ENCODE results near the gene PCMT1.
"Not testable (repeated sequence)": the region's sequence is repeated elsewhere in the genome, so short reads cannot be mapped to it uniquely, and the experiment has no call there.

Gene PCMT1

GRCh38 chr6:149813351-149813750 lies 63.8 kb downstream of the PCMT1 start:
- DNase-seq (ENCODE audit: low read depth in 2 of 3, low spot score in 2 of 3): no peak

- DNase-seq (ENCODE audit: low read depth in 2 of 3, low spot score in 2 of 3): no peak
Observed at GRCh38 chr6:149815788-149816187, 66.2 kb downstream of the PCMT1 start.

- DNase-seq (ENCODE audit: low read depth in 2 of 3, low spot score in 2 of 3): no peak
Observed at GRCh38 chr6:149820506-149820905, 71.0 kb downstream of the PCMT1 start.

- DNase-seq (ENCODE audit: low read depth in 2 of 3, low spot score in 2 of 3): no peak
Observed at GRCh38 chr6:149821492-149821891, 72.0 kb downstream of the PCMT1 start.

- DNase-seq (ENCODE audit: low read depth in 2 of 3, low spot score in 2 of 3): no peak
Observed at GRCh38 chr6:149823013-149823412, 73.5 kb downstream of the PCMT1 start.

- DNase-seq (ENCODE audit: low read depth in 2 of 3, low spot score in 2 of 3): no peak
Observed at GRCh38 chr6:149825292-149825691, 75.8 kb downstream of the PCMT1 start.

GRCh38 chr6:149830731-149831307 lies 81.3 kb downstream of the PCMT1 start:
- DNase-seq (ENCODE audit: low read depth in 2 of 3, low spot score in 2 of 3): no peak

GRCh38 chr6:149831308-149831820 lies 81.8 kb downstream of the PCMT1 start:
- DNase-seq (ENCODE audit: low read depth in 2 of 3, low spot score in 2 of 3): no peak

- no peak for DNase-seq (ENCODE audit: low read depth in 2 of 3, low spot score in 2 of 3)
Observed at GRCh38 chr6:149833651-149834050, 84.1 kb downstream of the PCMT1 start.

- peak; percentile 15 to 72 (median 51) for DNase-seq (ENCODE audit: low read depth in 2 of 3, low spot score in 2 of 3)
Observed at GRCh38 chr6:149834513-149835481, 85.3 kb downstream of the PCMT1 start.

- DNase-seq (ENCODE audit: low read depth in 2 of 3, low spot score in 2 of 3): peak; percentile 8 to 16 (median 12)
Observed at GRCh38 chr6:149840345-149841075, 91.0 kb downstream of the PCMT1 start.

GRCh38 chr6:149842331-149842730 lies 92.8 kb downstream of the PCMT1 start:
- DNase-seq (ENCODE audit: low read depth in 2 of 3, low spot score in 2 of 3): no peak

- no peak for DNase-seq (ENCODE audit: low read depth in 2 of 3, low spot score in 2 of 3)
Observed at GRCh38 chr6:149843051-149843633, 93.6 kb downstream of the PCMT1 start.

GRCh38 chr6:149844036-149844435 lies 94.5 kb downstream of the PCMT1 start:
- not testable (repeated sequence) for DNase-seq (ENCODE audit: low read depth in 2 of 3, low spot score in 2 of 3)

- DNase-seq (ENCODE audit: low read depth in 2 of 3, low spot score in 2 of 3): no peak
Observed at GRCh38 chr6:149844480-149844879, 94.9 kb downstream of the PCMT1 start.

- DNase-seq (ENCODE audit: low read depth in 2 of 3, low spot score in 2 of 3): no peak
Observed at GRCh38 chr6:149845549-149845948, 96.0 kb downstream of the PCMT1 start.

GRCh38 chr6:149846321-149846720 lies 96.8 kb downstream of the PCMT1 start:
- no peak for DNase-seq (ENCODE audit: low read depth in 2 of 3, low spot score in 2 of 3)

- no peak for DNase-seq (ENCODE audit: low read depth in 2 of 3, low spot score in 2 of 3)
Observed at GRCh38 chr6:149847939-149848267, 98.4 kb downstream of the PCMT1 start.

- DNase-seq (ENCODE audit: low read depth in 2 of 3, low spot score in 2 of 3): not testable (repeated sequence)
Observed at GRCh38 chr6:149848343-149848742, 98.8 kb downstream of the PCMT1 start.

- no peak for DNase-seq (ENCODE audit: low read depth in 2 of 3, low spot score in 2 of 3)
Observed at GRCh38 chr6:149851461-149852110, 102.0 kb downstream of the PCMT1 start.

GRCh38 chr6:149852180-149852579 lies 102.6 kb downstream of the PCMT1 start:
- DNase-seq (ENCODE audit: low read depth in 2 of 3, low spot score in 2 of 3): no peak

Measured in activated CD8-positive, alpha-beta memory T cell treated with anti-CD3 and anti-CD28 coated beads for 48 hours (primary cell).